Measurements from ENCODE around the gene SSNA1.

SSNA1 gene

DNA sequence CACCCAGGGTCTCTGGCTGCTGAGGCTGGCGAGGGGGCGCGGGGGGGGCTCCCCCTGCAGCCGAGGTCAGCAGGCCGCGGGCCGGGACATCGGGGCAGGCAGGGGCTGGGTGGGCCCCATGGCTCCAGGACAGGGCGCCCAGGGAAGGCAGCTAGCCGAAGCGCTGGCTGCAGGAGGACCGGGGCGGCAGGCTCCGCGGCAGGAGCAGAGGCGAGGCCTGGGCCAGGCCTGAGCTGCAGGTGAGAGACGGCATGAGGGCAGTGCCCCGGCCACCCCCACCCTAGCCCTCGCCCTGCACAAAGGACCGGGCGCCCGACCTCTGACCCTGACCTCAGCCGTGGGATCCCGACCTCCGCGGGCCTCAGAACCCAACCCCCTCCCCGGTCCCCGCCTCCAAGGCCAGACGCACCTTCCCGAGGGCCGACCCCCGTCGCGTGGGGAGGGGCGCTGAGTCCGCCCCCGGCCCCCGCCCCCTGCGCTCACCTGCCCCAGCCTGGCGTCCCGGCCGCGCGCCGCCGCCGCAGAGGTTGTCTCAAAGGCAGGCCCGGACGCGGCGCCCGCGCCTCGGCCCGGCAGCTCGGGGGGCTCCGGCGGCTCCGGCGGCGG is 33.1 kb downstream of the SSNA1 start:
- DNase-seq (ENCODE audit: low read depth) = no peak

DNA sequence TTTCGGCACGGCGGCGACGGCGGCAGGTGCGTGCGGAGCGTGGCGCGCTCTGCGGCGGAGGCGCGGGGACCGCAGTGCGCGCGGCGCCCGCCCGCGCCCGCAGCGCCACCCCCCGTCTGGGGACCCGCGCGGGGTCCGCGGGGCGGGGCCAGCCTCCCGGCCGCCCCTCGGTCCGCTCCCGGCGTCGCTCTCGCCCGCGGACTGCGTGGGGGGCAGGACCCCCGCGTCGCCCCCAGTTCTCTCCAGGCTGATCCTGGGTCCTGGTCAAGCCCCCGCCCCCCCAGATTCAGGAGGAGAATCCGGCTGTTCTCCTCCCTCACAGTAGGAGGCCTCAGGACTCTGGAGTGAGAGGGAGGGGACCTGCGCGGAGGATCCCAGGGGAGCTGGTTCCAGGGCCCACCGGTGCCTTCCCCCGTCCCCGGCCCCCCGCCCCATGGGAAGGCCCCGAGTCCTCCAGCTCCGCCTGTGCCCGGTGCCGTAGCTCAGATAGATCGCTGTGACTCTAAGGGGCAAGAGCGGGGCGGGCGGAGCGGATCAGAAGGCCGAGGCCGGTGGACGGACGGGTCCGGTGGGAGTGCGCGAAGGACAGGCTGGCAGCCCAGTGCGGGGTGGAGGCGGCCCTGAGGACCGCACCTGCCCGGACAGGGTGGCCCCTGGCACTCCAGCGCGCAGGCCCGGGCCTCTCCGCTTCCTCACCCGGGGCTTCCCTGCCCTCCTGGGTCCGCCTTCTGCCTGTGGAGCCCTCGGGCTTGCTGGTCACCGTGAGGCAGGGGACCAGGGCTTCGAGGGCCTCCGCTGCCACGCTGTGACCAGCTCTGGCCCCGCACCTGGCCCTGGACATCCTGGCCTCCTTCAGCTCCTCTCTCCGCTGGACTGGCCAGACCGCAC is 34.0 kb downstream of the SSNA1 start, which contains the start of gene RNF208:
Gene RNF208, minus strand, starts transcription at position 51 of the 888 bp plus-strand sequence. CDS start 1,028 bp downstream, outside the sequence.
- no peak for DNase-seq (ENCODE audit: low read depth)

DNA sequence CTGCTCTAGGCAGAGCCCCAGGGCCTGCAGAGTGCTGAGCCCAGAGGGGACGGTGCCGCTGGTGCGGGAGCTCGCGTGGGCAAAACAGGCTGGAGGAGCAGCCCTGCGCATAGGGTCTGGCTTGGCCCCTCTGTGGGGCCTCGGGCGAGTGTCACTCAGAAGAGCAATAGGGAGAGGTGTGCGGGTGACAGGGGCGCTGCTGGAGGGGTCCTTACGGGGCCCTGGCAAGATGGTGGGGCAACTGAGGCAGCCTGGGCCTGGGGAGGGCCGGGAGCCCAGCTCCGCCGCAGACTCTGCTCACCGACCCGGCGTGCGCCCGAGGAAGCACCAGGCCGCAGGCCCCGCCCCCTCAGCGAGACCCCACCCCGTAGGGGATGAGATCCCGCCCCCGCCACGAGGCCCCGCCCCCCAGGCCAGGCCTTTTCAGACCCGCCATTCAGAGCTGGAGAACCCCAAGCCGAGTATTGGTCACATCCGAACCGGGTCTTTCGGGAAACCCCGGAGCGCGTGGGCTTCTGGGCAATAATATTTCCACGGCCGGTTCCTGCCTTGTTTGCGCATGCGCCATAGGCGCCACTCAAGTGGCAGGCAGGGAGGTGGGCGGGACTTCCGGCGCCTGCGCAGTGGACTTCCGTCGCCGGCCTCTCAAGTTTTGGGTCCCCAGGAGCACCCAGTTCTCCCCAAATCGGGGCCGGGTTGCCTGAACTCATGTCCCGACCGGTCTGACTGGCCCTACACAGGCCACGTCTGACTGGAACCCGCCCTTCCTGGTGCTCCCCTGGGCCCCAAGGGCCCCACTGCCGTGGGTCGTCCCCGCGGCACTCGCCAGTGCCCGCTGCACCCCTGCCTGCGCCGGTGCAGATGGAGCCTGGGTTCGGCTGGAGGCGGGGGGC is 34.8 kb downstream of the SSNA1 start:
- DNase-seq (ENCODE audit: low read depth) = peak; percentile 98

DNA sequence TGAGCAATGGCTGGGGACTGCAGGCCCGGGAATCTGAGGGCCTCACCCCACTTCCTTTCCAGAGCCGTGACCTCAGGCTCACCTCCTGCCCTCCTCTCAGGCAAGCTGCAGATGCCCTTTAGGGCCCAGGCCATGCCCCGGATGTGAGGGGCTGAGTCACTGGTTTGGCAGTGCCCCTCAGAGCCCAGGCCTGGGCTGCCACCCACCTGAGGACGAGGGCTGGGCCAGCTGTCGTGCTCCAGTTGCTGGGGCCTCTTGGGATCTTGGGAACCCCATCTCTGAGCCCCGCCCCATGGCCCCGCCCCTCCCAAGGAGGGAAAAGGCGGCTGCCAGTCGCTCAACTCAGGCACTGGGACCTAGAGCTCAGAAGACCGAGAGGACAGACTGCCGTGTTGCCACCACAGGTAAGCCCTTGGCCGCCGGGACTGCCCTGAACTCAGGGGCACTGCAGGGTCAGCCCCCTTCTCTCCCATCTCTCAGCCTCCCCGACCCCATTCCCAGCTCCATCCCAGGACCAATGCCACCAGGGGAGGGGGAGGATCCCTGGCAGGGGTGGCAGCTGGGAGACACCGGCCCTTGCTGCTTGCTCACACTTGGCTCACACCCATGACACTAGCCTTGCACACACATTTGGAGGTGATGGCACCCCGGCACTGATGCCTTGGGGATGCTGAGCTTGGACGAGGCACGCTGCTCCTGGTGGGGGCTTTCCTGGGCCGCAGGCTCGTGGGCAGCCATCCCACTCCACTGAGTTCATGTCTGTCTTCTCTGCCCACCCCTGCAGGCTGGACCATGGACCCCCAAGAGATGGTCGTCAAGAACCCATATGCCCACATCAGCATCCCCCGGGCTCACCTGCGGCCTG is 36.6 kb downstream of the SSNA1 start, which contains the start of gene CYSRT1:
Gene CYSRT1, plus strand, starts transcription at position 345 of the 865 bp plus-strand sequence. Its CDS starts 448 bp downstream, at position 793.
- no peak for DNase-seq (ENCODE audit: low read depth)

DNA sequence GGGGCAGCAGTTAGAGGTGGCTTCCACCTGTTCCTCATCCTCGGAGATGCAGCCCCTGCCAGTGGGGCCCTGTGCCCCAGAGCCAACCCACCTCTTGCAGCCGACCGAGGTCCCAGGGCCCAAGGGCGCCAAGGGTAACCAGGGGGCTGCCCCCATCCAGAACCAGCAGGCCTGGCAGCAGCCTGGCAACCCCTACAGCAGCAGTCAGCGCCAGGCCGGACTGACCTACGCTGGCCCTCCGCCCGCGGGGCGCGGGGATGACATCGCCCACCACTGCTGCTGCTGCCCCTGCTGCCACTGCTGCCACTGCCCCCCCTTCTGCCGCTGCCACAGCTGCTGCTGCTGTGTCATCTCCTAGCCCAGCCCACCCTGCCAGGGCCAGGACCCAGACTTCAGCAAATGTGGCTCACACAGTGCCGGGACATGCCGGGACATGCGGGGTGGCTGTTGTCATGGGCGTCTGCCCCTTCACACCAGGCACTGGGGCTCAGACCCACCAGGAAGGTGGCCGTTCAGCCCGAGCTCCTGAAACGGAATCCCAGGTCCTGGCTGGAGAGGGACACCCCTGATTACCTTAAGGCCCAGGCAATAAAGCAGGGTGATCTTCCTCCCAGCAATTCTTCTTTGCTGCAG is 37.3 kb downstream of the SSNA1 start:
- DNase-seq (ENCODE audit: low read depth) = no peak

DNA sequence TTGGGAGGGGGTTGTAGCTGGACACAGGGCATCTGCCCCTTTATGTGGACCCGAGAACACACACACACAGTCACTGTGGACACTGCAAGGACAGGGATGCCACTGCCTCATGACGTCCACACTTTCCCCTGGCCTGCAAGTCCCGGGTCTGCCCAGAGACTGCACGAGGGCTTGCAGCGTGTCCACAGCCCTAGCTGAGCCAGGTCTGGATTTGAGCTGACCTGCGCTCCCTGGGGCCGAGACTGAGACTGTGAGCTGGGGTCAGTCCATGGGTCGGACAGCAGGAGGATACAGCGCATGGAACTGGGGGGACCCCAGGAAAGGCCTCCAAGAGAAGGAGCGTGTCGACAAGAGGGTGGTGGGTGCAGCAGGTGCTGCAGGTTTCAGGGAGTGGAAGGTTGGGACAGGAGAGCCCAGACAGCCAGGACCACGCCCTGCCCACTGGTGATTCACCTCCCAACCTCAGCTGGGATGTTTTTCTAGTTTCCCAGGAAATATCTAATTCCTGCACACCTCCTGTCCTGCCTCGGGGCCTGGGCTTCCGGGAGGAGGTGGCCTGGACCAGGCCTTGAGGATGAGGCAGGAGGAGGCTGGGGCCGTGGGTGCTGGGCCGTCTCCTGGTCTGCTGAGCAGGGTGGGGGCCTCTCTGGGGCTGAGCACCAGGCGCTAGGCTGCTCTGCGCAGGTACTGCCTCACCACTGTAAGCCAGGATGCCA is 38.0 kb downstream of the SSNA1 start:
- DNase-seq (ENCODE audit: low read depth) = no peak

DNA sequence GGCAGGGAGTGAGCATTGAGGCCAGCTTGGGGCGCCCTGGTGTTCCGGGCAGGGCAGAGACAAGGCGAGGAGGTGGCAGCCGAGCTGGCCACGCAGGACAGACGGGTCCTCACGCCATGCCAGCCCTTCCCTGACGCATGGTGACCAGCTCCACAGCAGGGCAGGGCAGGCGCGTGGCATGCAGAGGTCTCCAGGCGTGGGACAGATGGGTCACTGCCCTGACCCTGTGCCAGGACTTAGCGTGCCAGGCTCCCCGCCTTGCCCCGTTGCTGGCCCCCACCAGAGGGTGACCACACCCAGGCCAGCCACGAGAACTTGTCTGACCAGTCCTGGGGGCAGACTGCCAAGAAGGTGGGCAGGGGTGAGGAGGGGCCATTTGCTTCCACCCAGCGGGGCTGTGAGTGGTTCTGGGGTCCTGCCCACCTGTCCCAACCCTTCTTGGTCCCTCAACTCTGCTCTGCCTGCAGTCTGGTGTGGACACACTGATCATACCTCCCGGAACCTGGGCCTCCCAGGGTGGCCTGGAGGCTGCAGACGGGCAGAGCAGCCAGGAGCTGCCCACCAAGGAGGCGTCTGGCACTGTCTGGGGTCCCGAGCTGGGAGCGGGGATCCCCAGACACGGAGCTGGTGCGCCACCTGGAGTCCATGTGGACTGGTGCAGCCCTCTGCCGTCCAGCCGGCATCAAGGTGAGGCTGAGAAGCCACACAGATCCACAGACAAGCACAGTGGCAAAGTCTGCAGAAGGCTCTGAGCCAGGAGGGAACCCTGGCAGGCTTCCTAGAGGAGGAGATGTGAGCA is 38.8 kb downstream of the SSNA1 start, which contains the start of gene RNF224:
Gene RNF224, plus strand, starts transcription at position 449 of the 799 bp plus-strand sequence. CDS start 834 bp downstream, outside the sequence.
- peak; percentile 77 for DNase-seq (ENCODE audit: low read depth)

DNA sequence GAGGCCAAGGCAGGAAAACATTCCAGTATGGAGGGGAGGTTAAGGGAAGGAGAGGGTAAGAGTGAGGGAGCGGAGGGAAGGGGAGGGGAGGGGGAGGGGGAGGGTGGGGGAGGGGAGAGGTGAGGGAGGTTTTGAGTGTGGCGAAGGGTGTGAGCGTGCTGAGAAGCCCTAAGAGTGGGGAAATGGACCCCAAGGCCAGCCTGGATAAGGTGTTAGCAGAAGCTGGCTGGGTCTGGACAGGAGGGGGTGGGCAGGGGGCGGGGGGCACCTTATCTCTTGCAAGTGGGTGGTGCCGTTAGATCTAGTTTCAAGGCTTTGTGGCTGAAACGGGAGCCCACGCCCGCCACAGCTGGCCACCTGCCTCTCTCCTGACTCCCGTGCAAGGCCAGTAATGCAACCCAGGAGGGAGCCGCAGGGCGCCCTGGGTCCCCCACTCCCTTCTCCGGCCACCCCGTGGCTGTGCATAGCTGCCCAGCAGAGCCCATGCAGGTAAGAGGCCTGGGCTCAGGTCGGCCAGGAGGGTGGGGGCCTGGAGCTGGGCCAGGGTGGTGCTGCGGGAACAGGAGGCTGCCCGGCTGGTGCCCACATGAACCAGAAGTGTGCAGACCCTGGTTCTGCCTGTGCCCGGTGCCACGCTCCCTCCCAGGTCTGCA is 39.5 kb downstream of the SSNA1 start:
- DNase-seq (ENCODE audit: low read depth) = no peak

DNA sequence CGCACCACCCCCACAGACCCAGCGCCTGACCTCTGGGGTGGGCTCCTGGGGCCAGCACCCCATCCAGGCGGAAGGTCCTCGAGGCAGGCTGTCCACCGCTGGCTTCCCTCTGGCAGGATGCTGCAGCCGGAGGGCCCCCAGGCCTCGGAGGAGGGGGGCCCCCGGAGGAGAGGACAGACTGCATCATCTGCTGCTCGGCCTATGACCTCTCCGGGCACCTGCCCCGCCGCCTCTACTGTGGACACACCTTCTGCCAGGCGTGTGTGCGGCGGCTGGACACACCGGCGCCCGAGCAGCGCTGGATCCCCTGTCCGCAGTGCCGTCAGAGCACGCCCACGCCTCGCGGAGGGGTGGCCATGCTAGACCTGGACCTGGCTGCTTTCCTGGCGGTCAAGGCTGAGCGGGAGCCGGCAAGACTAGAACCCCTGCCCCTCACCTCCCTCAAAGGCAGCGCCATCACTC is 40.1 kb downstream of the SSNA1 start:
- no peak for DNase-seq (ENCODE audit: low read depth)

DNA sequence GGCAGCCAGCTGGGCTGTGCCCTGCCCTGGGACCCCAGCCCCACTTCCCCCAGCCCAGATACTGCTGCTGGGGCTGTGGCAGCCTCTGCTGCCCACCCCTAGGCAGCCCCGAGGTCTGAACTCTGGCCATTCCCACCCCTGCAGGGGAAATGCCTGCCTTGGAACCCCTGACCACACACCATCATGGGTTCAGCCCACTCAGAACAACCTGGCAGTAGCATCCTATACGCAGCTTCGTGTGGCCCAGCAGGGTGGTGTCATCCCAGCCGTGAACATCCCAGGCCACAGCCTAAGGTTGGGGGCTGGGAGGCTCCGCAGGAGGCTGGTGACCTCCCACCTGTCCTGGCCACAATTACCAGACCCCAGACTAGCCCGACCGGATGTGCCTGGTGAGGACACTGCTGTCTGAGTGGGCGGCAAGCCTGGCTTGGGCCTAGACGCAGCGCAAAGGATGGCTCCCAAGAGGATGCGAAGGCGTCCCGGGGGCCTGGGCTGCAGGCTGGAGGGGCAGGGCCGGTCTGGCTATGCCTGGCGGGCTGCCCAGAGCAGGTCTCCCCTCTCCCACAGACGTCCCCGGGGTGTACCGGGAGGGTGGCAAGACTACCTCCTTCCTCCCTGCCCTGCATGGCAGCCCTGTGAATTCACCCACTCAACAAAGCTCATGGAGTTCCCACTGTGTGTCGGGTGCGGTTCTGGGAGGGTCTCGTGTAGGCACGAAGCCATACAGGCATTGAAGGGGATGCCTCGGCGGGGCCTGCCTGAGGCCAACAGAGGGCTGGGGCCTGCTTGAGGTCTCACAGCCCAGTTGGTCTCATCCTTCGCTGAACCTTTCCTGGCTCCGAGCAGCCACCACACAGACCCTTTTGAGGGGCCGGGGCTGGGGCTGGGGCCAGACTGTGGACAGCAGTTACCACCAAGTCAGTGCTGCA is 40.8 kb downstream of the SSNA1 start:
- no peak for DNase-seq (ENCODE audit: low read depth)

DNA sequence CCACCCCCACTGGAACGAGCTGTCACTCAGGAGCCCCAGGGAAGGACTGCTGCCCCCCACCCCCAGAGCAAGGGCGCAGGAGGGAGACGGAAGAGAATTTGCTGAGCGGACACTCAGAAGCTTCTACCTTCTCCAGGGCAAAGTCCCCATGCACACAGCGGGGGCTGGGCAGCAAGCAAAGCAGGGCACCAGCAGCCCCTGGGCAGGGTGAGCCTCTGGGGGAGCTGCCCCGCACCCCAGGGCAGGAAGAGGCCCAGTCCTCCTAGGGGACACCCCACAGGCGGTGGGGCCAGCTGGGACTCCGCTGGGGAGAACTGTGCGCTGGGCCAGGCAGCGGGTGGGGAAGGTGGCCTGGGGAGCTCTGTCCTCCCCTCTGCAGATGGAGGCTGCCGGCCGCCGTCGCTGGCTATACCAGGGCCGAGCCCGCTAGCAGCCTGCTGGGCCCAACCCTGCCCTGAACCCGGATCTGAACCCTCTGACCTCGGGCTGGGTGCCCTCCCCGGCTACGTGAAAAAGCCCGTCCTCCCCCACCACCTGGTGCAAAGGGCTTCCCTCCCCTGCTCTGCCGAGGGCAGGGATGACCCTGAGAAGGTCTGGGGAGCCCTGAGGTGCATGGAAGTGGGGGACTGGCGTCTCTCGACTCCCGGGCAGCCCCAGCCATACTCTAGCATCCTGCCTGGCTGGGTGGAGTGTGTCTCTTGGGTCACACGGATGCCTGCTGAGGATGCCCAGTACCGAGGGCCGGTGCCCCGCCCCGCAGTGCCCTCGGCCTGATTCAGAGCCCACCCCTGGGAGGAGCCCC is 41.6 kb downstream of the SSNA1 start:
- DNase-seq (ENCODE audit: low read depth) = no peak

DNA sequence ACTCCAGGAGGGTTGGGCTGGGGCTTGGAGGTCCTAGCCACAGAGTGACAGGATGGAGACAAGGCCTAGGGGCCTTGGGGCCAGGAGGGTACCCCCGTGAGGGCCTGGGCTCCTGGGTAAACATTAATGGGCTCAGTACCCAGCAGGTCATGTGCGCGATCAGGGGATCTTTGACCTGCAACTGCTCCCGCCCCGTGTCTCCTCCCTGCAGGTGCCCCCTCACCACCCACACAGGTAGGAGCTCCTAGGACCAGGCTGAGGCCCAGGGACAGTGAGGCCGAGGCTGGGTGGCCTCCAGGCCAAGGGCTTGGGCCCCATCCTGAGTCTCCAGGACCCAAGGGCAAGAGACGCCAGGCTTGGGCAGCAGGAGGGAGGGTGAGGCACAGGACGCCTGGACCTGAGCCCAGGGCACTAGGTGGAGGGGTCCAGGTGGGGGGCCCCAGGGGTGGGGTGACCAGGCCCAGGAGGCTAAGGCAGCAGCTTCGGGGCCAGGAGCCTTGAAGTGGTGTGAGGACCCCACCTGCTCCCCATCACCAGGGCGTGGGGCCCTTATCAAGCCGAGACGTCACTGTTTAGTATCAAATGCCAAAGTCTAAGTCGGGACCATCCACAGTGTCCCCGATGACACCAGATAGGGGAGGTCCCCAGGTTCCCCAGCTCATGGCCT is 42.4 kb downstream of the SSNA1 start, which contains the start of gene SLC34A3:
Gene SLC34A3, plus strand, starts transcription at position 197 of the 667 bp plus-strand sequence. CDS start 802 bp downstream, outside the sequence.
- no peak for DNase-seq (ENCODE audit: low read depth)

DNA sequence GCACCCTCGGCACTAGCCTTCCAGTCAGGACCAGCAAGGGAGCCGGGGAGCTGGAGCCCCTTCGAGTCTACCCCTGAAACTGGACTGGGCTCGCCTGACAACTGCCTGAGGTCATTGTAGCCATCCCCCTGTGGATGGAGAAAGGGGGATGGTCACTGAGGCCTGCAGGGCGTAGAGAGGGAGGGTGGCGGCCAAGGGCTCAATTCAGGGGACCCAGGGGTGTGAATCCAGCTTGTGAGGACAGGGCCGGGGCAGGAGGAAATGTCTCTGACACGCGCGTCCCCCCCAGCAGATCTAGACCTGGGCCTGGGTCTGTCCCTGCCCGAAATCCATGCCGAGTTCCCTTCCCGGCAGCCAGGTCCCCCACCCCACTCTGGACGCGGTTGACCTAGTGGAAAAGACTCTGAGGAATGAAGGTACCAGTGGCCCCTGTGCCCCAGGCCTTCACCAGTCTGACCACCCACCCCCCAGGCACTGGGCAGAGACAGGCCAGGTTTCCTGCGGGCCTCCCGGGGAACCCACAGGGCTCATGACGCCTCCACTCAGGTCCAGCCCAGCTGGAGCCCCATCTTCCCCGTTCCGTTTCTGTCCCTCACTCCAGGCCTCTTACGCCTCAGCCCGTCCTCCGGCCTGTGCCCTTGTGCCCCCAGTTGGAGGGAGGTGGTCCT is 43.0 kb downstream of the SSNA1 start:
- no peak for DNase-seq (ENCODE audit: low read depth)

DNA sequence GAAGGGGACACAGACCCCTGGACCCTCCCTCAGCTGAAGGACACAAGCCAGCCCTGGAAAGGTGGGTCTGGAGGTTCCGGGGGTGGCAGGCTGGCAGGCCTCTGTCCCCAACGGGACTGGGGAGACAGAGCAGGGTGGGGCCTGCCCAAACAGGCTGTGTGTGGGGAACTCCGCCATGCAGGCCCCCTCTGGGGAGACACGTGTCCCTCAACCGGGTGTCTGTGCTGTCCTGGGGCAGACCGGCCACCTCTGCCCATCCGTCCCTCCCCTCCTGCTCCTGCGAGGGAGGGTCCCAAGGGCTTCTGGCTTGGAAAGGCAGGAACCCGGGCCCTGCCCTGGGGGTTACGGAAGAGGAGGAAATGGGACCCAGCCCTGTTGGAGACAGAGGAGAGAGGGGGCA is 43.6 kb downstream of the SSNA1 start:
- DNase-seq (ENCODE audit: low read depth) = no peak

DNA sequence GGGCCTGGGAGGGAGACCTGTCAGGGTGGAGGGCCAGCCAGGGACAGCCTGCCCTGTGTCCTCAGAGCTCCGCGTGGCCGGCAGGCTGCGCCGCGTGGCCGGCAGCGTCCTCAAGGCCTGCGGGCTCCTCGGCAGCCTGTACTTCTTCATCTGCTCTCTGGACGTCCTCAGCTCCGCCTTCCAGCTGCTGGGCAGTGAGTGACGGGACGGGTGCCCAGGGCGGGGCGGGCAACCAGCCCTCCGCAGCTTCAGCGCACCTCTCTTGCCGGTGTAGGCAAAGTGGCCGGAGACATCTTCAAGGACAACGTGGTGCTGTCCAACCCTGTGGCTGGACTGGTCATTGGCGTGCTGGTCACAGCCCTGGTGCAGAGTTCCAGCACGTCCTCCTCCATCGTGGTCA is 44.0 kb downstream of the SSNA1 start:
- DNase-seq (ENCODE audit: low read depth) = no peak

Measured in activated T-cell treated with anti-CD3 and anti-CD28 coated beads for 24 hours (primary cell).